ENCODE results near the gene CORO2B.

Gene CORO2B

GRCh38 chr15:68553994-68554720 lies 24.6 kb upstream of the CORO2B start:
- peak in 1 of 3 donors; percentile 19 for DNase-seq (ENCODE audit: low read depth in 3 of 3, low spot score in 1 of 3)

DNA sequence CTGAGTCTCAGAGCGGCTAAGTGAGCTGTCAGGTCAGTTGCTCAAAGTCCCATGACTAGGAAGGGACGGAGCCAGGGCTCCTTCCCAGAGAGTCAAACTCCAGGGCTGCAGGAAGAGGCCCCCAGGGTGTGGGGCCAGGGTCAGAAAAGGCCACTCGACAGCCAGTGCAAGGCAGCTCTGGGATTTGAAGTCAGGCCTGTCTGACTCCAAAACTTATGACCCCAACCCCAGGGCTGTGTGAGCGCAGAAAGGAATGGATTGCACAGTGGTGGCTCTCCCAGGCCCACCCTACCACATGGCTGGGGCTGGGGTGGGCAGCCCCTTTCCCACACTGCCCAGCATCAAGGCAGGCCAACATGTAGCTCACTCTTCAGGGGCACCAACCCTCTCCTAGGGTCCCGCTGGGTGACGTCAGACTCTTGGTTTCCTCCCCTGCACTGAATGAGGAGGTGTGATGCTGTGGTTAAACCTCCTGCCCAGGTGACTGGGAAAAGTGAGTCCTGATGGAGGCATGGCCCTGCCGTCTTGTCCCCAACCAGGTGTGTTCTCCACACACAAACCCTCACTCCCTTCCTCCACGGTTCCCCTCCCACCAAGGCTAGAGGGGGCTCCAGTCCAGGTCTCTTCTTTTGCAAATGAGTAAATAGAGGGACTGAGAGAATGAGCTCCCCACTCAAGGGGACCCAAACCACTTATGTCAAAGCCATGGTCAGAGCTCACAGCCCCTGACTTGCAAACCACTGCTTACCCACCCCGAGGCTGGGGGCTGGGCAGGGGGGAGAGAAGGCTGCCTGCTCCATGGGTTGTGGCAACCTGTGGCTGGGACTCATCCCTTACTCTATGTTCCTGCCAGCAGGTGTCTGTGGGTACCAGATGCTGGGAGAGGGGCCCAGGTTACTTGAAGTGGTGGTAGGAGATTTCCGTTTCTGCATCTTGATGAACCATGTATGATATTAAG lies 23.8 kb upstream of the CORO2B start:
- no peak for DNase-seq (ENCODE audit: low read depth in 3 of 3, low spot score in 1 of 3)

GRCh38 chr15:68555679-68556037 lies 23.1 kb upstream of the CORO2B start:
- no peak for DNase-seq (ENCODE audit: low read depth in 3 of 3, low spot score in 1 of 3)

DNA sequence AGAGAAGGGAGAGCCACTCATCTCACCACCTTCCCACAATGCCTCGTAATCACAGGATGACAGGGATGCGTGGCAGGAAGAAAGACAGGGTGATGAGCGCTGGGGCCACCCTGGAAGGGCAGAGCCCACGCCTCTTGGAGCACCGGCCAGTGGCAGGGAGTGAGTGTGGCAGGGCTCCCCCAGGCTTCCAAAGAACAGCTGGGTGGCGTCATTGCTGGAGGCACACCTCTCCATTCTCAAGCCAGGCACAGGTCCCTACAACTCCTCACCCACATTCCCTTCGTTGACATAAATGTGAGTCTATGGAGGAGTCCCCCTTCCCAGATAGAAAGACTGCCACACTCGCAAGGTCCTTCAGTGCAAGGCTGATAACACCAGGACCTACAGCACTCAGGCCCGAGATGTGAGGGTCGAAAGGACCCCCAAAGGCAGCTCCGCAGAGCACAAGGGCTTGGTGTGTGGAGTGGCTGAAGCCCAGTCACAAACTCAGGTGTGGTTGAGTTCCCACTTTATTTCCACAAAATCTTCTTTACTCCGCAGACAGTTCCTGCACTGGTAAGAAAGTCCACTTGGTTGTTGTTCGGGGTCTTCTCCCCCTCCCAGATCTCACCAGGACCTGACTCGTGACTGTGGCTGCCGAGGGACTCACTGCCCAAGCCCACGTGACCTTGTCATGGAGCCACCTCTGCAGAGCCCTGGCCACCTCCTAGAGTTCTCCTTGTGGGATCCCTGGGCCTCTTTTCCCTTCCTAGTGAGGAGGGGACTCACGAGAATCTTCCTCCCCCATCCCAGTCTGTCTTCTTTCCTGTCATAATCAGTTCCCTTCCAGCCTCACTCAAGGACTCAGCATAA lies 22.4 kb upstream of the CORO2B start:
- no peak for DNase-seq (ENCODE audit: low read depth in 3 of 3, low spot score in 1 of 3)

- DNase-seq (ENCODE audit: low read depth in 3 of 3, low spot score in 1 of 3) = no peak
Measured at GRCh38 chr15:68557469-68558317, 21.1 kb upstream of the CORO2B start.

DNA sequence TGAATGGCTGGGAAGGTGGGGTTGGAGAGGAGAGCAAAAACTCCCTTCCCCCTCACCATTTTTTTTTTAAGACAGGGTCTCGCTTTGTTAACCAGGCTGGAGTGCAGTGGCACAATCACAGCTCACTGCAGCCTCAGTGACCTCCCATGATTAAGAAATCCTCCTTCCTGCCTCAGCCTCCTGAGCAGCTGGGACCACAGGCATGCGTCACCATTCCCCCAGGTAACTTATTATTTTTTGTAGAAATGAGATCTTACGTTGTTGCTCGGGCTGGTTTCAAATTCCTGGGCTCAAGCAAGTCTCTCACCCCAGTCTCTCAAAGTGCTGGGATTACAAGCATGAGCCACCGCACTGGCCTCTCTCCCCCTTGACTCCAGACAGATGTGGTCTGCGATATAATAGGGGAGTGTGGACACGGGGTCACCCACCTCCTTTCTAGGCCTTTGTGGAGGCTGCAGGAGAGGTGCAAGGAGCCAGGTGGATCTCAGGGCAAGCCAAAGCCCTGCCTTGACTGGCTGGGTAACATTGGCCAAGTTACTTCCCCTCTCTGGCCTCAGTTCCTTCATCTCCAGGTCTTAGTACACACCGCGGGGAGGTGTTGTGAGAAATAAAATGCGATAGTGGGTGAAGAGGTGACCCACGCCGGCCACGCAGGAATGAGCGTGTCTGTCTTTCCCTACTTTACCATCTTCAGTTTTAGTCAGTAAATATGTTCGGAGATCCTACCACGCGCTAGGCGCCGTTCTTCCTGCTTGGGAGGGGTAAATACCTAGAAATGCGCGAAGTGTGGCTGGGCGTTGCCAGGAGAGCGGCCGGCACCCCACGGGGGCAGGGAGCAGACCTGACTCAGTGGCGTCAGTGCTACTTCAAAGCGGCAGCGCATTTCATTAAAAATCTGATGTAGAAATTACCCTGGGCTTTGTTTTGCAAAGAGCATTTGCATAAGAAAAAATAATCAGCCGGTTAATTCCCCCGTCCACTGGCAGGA lies 20.2 kb upstream of the CORO2B start:
- DNase-seq (ENCODE audit: low read depth in 3 of 3, low spot score in 1 of 3) = no peak

- peak; percentile 13 to 71 (median 47) for DNase-seq (ENCODE audit: low read depth in 3 of 3, low spot score in 1 of 3)
Measured at GRCh38 chr15:68559345-68560310, 19.2 kb upstream of the CORO2B start.

DNA sequence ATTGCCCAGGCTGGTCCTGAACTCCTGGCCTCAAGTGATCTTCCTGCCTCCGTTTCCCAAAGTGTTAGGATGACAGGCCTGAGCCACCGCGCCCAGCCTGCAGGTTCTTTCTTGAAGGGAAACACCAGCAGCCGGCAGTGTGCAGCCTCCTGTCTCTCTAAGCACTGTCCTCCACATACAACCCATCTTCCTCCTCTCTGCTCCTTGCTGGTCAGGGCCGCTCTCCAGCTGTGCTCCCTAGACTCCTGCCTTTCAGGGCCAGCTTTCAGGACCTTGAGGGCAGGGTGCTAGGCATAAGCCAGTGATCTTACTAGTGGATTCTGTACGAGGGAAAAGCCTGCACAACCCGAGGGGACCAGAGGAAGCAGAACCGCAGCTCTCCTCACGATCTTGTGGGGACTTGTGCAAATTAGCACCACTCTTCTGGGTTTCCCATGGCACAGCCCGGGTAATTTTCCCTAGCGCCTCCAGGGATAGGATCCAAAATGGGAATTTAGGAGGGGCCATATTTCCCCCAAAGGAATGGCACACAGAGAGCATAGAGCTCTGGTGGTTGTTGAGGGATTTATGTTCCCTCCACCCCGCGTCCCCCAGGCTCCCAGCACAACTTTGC lies 18.2 kb upstream of the CORO2B start:
- DNase-seq (ENCODE audit: low read depth in 3 of 3, low spot score in 1 of 3) = no peak

- DNase-seq (ENCODE audit: low read depth in 3 of 3, low spot score in 1 of 3) = no peak
Measured at GRCh38 chr15:68561171-68561900, 17.5 kb upstream of the CORO2B start.

- no peak for DNase-seq (ENCODE audit: low read depth in 3 of 3, low spot score in 1 of 3)
Measured at GRCh38 chr15:68561901-68562300, 16.9 kb upstream of the CORO2B start.

- no peak for DNase-seq (ENCODE audit: low read depth in 3 of 3, low spot score in 1 of 3)
Measured at GRCh38 chr15:68564173-68564572, 14.6 kb upstream of the CORO2B start.

DNA sequence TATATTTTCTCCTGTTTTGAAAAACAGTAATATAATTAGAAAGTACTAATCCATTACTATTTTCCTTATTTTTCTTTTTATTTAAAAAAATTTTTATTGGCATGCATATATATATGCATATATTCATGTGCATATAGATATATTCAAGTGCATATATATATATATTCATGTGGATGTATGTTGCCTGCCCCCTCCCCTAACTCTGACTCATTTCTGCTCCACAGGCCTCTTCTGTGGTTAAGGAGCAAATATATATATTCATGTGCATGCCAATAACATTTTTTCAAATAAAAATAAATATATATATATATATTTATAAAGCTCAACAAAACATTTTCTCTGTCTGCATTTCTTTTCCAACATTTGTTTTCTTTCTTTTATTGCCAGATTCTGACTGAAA lies 13.6 kb upstream of the CORO2B start:
- DNase-seq (ENCODE audit: low read depth in 3 of 3, low spot score in 1 of 3) = no peak

GRCh38 chr15:68565726-68566125 lies 13.1 kb upstream of the CORO2B start:
- DNase-seq (ENCODE audit: low read depth in 3 of 3, low spot score in 1 of 3) = no peak

DNA sequence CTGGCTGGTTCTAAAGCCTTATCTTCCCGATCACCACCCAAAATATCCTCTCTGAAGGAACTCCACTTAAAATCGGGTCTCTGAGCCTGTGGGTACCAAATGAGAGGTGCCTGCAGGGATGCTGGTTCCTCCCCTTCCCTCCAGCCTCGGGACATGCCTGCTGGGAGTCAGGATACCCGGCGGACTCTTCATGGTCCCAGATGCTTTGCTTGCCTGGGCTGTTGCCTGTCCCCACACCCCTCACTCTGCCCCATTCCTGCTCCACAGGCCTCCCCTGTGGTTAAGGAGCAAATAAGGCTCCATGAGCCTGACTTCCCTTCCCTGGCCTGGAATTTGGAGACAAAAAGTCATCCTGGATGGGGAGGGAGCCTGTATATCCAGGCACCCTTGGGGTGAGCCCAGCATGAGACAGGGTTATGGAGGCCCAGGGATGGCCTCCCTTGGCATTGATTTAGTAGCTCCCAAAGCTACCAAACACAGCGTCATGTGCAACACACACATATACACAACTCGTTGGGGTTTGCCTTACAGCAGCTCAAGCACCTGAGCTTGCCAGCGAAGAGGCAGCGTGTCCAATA lies 12.3 kb upstream of the CORO2B start:
- no peak for DNase-seq (ENCODE audit: low read depth in 3 of 3, low spot score in 1 of 3)

- DNase-seq (ENCODE audit: low read depth in 3 of 3, low spot score in 1 of 3) = no peak
Measured at GRCh38 chr15:68567345-68567744, 11.4 kb upstream of the CORO2B start.

DNA sequence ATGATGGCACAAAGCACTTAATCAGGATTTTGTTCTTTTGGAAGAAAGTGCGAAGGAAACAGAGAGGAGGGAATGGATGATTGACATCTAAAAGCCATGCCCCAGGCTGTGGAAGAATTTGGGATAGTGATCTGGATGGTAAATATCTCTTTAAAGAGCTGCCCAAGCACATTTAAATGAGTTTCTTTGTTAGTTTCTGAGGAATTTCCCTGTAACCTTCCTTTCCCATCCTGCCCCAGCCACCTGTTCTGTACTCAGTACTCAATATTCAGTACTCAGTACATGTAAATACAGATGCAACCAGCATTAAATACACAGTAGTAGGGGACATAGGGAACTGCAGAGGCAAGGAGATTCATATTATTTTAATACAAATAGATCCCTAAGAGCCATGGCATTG lies 7.8 kb upstream of the CORO2B start:
- DNase-seq (ENCODE audit: low read depth in 3 of 3, low spot score in 1 of 3) = no peak

GRCh38 chr15:68571582-68571981 lies 7.2 kb upstream of the CORO2B start:
- DNase-seq (ENCODE audit: low read depth in 3 of 3, low spot score in 1 of 3) = no peak

All from stimulated activated CD4-positive, alpha-beta T cell treated with anti-CD3 and anti-CD28 coated beads, TNF-alpha, amount 100 ng/mL, for 1 hour (primary cell).